Stimulated activated naive CD8-positive, alpha-beta T cell treated with anti-CD3 and anti-CD28 coated beads, Interleukin-15, amount 100 ng/mL, for 72 hours (primary cell): ENCODE measurements around the gene SETD2.

Source experiments
- ATAC-seq: fragments of 150-1000 bp; cut with Tn5 transposase; 2 replicates; pipeline ENCODE4 v1.10.0; 2021; ENCODE audit warnings: mild to moderate bottlenecking, moderate library complexity
- DNase-seq, 2 donors: peaks; one replicate each; pipeline ENCODE4 v3.0.0; 2021 to 2022
- H3K27ac Mint-ChIP-seq, 2 donors: one replicate each; pipeline ENCODE4 v1.8.0; 2022; ENCODE audit warnings: mild to moderate bottlenecking in 2 of 2, mixed read lengths in 2 of 2, moderate library complexity in 2 of 2
- H3K27me3 Mint-ChIP-seq: one replicate; pipeline ENCODE4 v1.8.0; 2022; ENCODE audit warnings: mixed read lengths
- H3K4me1 Mint-ChIP-seq: one replicate; pipeline ENCODE4 v1.8.0; 2022; ENCODE audit warnings: mild to moderate bottlenecking, mixed read lengths
- H3K4me3 Mint-ChIP-seq, 2 donors: one replicate each; pipeline ENCODE4 v1.8.0; 2022; ENCODE audit warnings: mild to moderate bottlenecking in 2 of 2, mixed read lengths in 2 of 2, moderate library complexity in 1 of 2
- H3K9me3 Mint-ChIP-seq, 2 donors: one replicate each; pipeline ENCODE4 v1.8.0; 2022; ENCODE audit warnings: mixed read lengths in 2 of 2

SETD2 gene

GRCh38 chr3:46971742-46972141, 192.2 kb downstream of the SETD2 start:
- no peaks in the 10 kb centered on the region for H3K27me3 Mint-ChIP-seq
- peak overlapping the region; percentile 84 to 95 for H3K27ac Mint-ChIP-seq
- H3K9me3 Mint-ChIP-seq, result no peaks in the 10 kb centered on the region
- H3K4me1 Mint-ChIP-seq, result peaks cover 91% of the 10 kb centered on the region
- ATAC-seq, result no peak
- DNase-seq, result no peak
- peak overlapping the region; percentile 76 to 86 for H3K4me3 Mint-ChIP-seq

DNA sequence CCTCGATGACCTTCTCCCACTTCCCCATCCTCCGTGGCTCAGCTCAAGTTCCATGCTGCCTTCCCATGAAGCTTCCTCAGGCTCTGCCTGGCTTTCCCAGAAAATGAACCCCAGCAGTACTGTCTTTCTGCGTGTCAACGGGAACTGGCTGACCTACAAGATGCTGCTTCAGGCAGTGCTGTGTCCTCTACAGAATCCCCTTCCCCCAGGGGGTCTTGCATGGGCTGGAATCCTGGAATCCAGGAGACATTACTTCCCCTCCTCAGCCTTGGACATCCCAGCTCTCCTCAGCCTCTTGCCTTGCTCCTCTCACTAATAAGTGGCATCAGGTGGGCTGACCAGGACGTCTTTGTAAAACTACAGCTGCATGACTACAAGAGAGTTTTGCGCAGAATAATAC, 192.8 kb downstream of the SETD2 start:
- Mint-ChIP-seq H3K4me1 (peaks cover 94% of the 10 kb centered on the region), H3K9me3 (no peaks in the 10 kb centered on the region), H3K4me3 (peak overlapping the region; percentile 76 to 86), H3K27ac (peak overlapping the region; percentile 44 to 51), H3K27me3 (no peaks in the 10 kb centered on the region)
- no peak for DNase-seq
- no peak for ATAC-seq

DNA sequence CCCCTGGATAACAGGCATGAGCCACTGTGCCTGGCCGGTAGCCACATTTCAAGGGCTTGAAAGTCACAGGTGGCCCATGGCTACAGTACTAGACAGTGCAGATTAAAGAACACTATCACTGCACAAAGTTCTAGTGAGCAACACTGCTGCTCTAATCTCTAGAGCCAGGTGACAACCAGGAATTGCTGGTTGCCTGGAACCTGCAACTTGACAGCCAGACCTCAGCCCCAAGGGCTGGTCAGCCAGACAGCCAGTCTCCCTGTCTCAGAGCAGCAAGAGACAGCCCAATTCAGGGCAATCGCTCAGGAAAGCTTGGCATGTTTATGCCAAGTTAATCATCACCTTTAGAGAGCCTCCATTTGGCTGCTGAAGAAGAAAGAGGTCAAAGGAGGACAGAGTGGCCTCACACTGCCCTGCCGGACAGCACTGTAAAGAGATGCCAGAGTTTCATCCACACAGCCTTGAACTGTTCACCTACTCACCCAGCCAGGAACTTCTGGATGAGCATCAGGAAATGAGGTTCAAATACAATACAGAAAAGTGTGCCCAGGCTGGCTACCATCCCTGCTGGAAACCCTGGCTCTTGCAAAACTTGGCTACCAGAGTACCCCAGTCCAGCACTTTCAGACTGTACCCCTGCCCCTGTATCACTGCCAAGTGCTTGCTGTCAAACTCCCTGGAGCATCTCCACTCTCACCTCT, 193.4 kb downstream of the SETD2 start:
- Mint-ChIP-seq H3K9me3 (no peaks in the 10 kb centered on the region), H3K4me3 (peak overlapping the region in 1 of 2 donors; percentile 86), H3K27me3 (no peaks in the 10 kb centered on the region), H3K27ac (peak overlapping the region; percentile 58 to 65), H3K4me1 (peaks cover 96% of the 10 kb centered on the region)
- no peak for ATAC-seq
- no peak for DNase-seq

DNA sequence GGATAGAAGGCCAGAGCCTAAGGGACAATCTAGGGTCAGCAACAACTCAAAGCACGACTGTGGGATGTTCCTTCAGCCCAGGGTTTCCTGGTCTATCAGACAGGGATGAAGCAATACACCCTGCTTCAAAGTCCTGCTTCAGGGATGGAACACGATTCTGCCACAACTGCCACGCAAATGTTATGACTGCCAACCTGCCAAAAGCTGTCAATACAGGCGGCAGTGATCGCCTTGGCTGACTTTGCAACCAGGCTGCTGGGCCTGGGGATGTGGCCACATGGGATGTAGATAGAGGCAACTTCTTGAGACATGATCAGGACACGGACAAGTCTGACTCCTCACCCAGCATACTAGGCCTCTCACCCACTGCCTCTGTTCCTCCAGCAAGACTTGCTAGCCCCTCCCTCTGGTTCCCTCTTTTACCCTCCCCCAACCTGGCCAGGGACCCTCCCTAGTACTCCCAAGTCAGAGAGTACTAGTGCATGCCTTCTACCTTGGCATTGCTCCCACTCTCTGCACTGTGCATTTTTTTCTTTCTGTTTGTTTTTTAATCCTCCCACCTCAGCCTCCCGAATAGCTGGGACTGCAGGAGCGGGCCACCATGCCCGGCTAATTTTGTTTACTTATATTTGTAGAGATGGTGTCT, 195.0 kb downstream of the SETD2 start:
- DNase-seq, result no peak
- peak overlapping the region in 1 of 2 donors; percentile 69 for H3K27ac Mint-ChIP-seq
- no peak overlapping the region for H3K4me3 Mint-ChIP-seq
- no peak for ATAC-seq
- no peaks in the 10 kb centered on the region for H3K9me3 Mint-ChIP-seq
- peaks cover 87% of the 10 kb centered on the region for H3K4me1 Mint-ChIP-seq
- no peaks in the 10 kb centered on the region for H3K27me3 Mint-ChIP-seq

- Mint-ChIP-seq H3K4me3 (peak overlapping the region in 1 of 2 donors; percentile 37), H3K4me1 (peaks cover 87% of the 10 kb centered on the region), H3K27ac (peak overlapping the region; percentile 59 to 86), H3K27me3 (no peaks in the 10 kb centered on the region), H3K9me3 (no peaks in the 10 kb centered on the region)
- DNase-seq (no peak), ATAC-seq (peak; percentile 69)
Observed at GRCh38 chr3:46966811-46967210, 197.1 kb downstream of the SETD2 start.
